GM23338 (cell line): Measurements from ENCODE around the gene RPL27A. TPM values are rescaled to one million over a fixed set of nuclear protein-coding genes. Genes with fewer than 3 reads are reported as not detected.

Experiments
- ATAC-seq: fragments of 200-7000 bp; cut with Tn5 transposase; 3 replicates; pipeline ENCODE4 v1.9.1; 2020
- DNase-seq: peaks from one replicate; pipeline ENCODE4 v3.0.0-alpha.2; 2015; ENCODE audit warnings: low spot score
- H2AFZ ChIP-seq: fragments of 200-600 bp; sonication (generic); 2 replicates; pipeline ENCODE4 v1.8.0; 2016; ENCODE audit warnings: antibody characterized with exemption, mild to moderate bottlenecking, moderate library complexity
- H3F3A ChIP-seq: fragments of 200-600 bp; sonication (generic); replicated peaks from 2 replicates; pipeline ENCODE4 v1.8.0; 2017; ENCODE audit warnings: antibody characterized with exemption, mixed run types, low read depth
- H3K27ac ChIP-seq: fragments of 200-600 bp; sonication (generic); 2 replicates; pipeline ENCODE4 v1.6.1; 2016; ENCODE audit warnings: low read depth
- H3K27me3 ChIP-seq: fragments of 200-600 bp; sonication (generic); 2 replicates; pipeline ENCODE4 v1.8.0; 2016; ENCODE audit warnings: mild to moderate bottlenecking, mixed run types, moderate library complexity; ENCODE audit not compliant: insufficient read depth
- H3K36me3 ChIP-seq: fragments of 200-600 bp; sonication (generic); 2 replicates; pipeline ENCODE4 v1.8.0; 2016; ENCODE audit warnings: mild to moderate bottlenecking; ENCODE audit not compliant: insufficient read depth
- H3K4me1 ChIP-seq: fragments of 200-600 bp; sonication (generic); 2 replicates; pipeline ENCODE4 v1.8.0; 2016; ENCODE audit warnings: mild to moderate bottlenecking, moderate library complexity; ENCODE audit not compliant: insufficient read depth
- H3K4me2 ChIP-seq: fragments of 200-600 bp; sonication (generic); 2 replicates; pipeline ENCODE4 v1.7.1; 2017; ENCODE audit warnings: mixed run types
- H3K4me3 ChIP-seq: fragments of 200-600 bp; sonication (generic); 2 replicates; pipeline ENCODE4 v1.6.1; 2016; ENCODE audit warnings: mixed run types
- H3K79me2 ChIP-seq: fragments of 200-600 bp; sonication (generic); replicated peaks from 2 replicates; pipeline ENCODE4 v1.8.0; 2017; ENCODE audit warnings: mild to moderate bottlenecking; ENCODE audit not compliant: insufficient read depth
- H3K9me2 ChIP-seq: fragments of 200-600 bp; sonication (generic); 2 replicates; pipeline ENCODE4 v1.8.0; 2017; ENCODE audit not compliant: insufficient read depth
- H4K20me1 ChIP-seq: fragments of 200-600 bp; sonication (generic); replicated peaks from 2 replicates; pipeline ENCODE4 v1.8.0; 2017; ENCODE audit warnings: mild to moderate bottlenecking; ENCODE audit not compliant: insufficient read depth
- H3K27ac Mint-ChIP-seq: 2 replicates; pipeline ENCODE4 v1.8.0; 2020; ENCODE audit warnings: inconsistent platforms, mild to moderate bottlenecking, moderate library complexity, mixed read lengths
- H3K27me3 Mint-ChIP-seq: 3 replicates; pipeline ENCODE4 v1.8.0; 2022; ENCODE audit warnings: low read depth, mild to moderate bottlenecking, moderate library complexity, mixed read lengths, inconsistent platforms; ENCODE audit not compliant: insufficient read depth, poor library complexity
- H3K36me3 Mint-ChIP-seq: 3 replicates; pipeline ENCODE4 v1.8.0; 2021; ENCODE audit warnings: low read depth, mild to moderate bottlenecking, inconsistent platforms, moderate library complexity, mixed read lengths
- H3K4me1 Mint-ChIP-seq: 3 replicates; pipeline ENCODE4 v1.8.0; 2020; ENCODE audit warnings: mild to moderate bottlenecking, inconsistent platforms, mixed read lengths
- H3K4me3 Mint-ChIP-seq: 3 replicates; pipeline ENCODE4 v1.8.0; 2021; ENCODE audit warnings: moderate library complexity, mild to moderate bottlenecking, inconsistent platforms, mixed read lengths
- H3K9me3 Mint-ChIP-seq: 3 replicates; pipeline ENCODE4 v1.8.0; 2020; ENCODE audit warnings: moderate library complexity, mild to moderate bottlenecking, inconsistent platforms, mixed read lengths
- CREB1 ChIP-seq: fragments of 250-450 bp; sonication (Bioruptor Pico); IDR thresholded peaks from 2 replicates; pipeline ENCODE4 v1.5.0; 2020; ENCODE audit warnings: low read depth, mild to moderate bottlenecking, moderate library complexity
- EZH2 ChIP-seq: fragments of 200-600 bp; sonication (generic); IDR thresholded peaks from one replicate; pipeline ENCODE4 v1.8.0; 2017; ENCODE audit warnings: antibody characterized with exemption, mild to moderate bottlenecking, low read depth; ENCODE audit not compliant: unreplicated experiment
- EZH2phosphoT487 ChIP-seq: fragments of 200-600 bp; sonication (generic); IDR thresholded peaks from one replicate; pipeline ENCODE4 v1.8.1; 2018; ENCODE audit warnings: antibody characterized with exemption; ENCODE audit not compliant: unreplicated experiment
- JUNB ChIP-seq: IDR thresholded peaks from one replicate; pipeline ENCODE4 v1.6.1; 2016; ENCODE audit warnings: antibody characterized with exemption; ENCODE audit not compliant: unreplicated experiment
- POLR2AphosphoS5 ChIP-seq: IDR thresholded peaks from 2 replicates; pipeline ENCODE4 v1.6.1; 2016; ENCODE audit warnings: antibody characterized with exemption, low read depth
- STAT1 ChIP-seq: IDR thresholded peaks from one replicate; pipeline ENCODE4 v1.6.1; 2016; ENCODE audit warnings: antibody characterized with exemption; ENCODE audit not compliant: unreplicated experiment
- ZNF114 ChIP-seq: fragments of 250-450 bp; sonication (Bioruptor Pico); IDR thresholded peaks from 2 replicates; pipeline ENCODE4 v1.5.0; 2020; ENCODE audit warnings: mild to moderate bottlenecking, moderate library complexity
- ZNF331 ChIP-seq: fragments of 250-450 bp; sonication (Bioruptor Pico); IDR thresholded peaks from 2 replicates; pipeline ENCODE4 v1.5.0; 2020; ENCODE audit warnings: low read depth, mild to moderate bottlenecking, moderate library complexity
- polyA plus RNA-seq: library from polyadenylated mRNA; unstranded; fragments of >200 nt; fragmentation: Nextera tagmentation; extraction: Ambion mirVana; gene quantifications from 2 replicates; pipeline ENCODE4 v1.2.1, GENCODE V29; 2016
- total RNA-seq: library from RNA; depleted of rRNA; stranded (reverse); fragments of >200 nt; shearing (Covaris generic); gene quantifications from 2 replicates; pipeline ENCODE4 v1.2.3, GENCODE V29; 2014
- TF ChIP-seq, protein P1 (sequence below): fragments of 250-450 bp; sonication (Bioruptor Pico); IDR thresholded peaks from 2 replicates; pipeline ENCODE4 v1.5.0; 2020; ENCODE audit warnings: mild to moderate bottlenecking, moderate library complexity
- TF ChIP-seq, protein P2 (sequence below): IDR thresholded peaks from 2 replicates; pipeline ENCODE4 v1.6.1; 2016; ENCODE audit warnings: antibody characterized with exemption

Gene RPL27A
- total and polyA plus RNA-seq, 2 experiments from 2014 or later, result 1,283 to 3,167 TPM

DNA sequence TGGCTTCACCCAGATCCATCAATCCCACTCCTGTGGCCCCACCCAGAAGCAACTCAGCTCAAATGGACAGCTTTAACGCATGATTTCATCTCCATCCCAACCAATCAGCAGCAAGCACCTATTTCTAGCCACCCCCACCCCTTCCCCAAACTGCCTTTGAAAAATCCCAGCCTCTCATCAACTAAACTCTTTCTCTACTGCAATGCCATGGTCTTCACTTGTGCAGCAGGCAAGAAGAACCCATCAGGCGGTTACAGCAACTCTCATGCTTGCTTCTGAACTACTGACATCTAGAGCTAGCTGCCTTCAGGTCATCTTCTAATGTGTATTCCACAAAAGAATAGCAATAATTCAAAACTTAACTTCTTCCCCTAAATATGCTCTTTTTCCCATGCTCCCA lies 46.5 kb upstream of the RPL27A start (continued):
- TF ChIP-seq, protein P1, sequence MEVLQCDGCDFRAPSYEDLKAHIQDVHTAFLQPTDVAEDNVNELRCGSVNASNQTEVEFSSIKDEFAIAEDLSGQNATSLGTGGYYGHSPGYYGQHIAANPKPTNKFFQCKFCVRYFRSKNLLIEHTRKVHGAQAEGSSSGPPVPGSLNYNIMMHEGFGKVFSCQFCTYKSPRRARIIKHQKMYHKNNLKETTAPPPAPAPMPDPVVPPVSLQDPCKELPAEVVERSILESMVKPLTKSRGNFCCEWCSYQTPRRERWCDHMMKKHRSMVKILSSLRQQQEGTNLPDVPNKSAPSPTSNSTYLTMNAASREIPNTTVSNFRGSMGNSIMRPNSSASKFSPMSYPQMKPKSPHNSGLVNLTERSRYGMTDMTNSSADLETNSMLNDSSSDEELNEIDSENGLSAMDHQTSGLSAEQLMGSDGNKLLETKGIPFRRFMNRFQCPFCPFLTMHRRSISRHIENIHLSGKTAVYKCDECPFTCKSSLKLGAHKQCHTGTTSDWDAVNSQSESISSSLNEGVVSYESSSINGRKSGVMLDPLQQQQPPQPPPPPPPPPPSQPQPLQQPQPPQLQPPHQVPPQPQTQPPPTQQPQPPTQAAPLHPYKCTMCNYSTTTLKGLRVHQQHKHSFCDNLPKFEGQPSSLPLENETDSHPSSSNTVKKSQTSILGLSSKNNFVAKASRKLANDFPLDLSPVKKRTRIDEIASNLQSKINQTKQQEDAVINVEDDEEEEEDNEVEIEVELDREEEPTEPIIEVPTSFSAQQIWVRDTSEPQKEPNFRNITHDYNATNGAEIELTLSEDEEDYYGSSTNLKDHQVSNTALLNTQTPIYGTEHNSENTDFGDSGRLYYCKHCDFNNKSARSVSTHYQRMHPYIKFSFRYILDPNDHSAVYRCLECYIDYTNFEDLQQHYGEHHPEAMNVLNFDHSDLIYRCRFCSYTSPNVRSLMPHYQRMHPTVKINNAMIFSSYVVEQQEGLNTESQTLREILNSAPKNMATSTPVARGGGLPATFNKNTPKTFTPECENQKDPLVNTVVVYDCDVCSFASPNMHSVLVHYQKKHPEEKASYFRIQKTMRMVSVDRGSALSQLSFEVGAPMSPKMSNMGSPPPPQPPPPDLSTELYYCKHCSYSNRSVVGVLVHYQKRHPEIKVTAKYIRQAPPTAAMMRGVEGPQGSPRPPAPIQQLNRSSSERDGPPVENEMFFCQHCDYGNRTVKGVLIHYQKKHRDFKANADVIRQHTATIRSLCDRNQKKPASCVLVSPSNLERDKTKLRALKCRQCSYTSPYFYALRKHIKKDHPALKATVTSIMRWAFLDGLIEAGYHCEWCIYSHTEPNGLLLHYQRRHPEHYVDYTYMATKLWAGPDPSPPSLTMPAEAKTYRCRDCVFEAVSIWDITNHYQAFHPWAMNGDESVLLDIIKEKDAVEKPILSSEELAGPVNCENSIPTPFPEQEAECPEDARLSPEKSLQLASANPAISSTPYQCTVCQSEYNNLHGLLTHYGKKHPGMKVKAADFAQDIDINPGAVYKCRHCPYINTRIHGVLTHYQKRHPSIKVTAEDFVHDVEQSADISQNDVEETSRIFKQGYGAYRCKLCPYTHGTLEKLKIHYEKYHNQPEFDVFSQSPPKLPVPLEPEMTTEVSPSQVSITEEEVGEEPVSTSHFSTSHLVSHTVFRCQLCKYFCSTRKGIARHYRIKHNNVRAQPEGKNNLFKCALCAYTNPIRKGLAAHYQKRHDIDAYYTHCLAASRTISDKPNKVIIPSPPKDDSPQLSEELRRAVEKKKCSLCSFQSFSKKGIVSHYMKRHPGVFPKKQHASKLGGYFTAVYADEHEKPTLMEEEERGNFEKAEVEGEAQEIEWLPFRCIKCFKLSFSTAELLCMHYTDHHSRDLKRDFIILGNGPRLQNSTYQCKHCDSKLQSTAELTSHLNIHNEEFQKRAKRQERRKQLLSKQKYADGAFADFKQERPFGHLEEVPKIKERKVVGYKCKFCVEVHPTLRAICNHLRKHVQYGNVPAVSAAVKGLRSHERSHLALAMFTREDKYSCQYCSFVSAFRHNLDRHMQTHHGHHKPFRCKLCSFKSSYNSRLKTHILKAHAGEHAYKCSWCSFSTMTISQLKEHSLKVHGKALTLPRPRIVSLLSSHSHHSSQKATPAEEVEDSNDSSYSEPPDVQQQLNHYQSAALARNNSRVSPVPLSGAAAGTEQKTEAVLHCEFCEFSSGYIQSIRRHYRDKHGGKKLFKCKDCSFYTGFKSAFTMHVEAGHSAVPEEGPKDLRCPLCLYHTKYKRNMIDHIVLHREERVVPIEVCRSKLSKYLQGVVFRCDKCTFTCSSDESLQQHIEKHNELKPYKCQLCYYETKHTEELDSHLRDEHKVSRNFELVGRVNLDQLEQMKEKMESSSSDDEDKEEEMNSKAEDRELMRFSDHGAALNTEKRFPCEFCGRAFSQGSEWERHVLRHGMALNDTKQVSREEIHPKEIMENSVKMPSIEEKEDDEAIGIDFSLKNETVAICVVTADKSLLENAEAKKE (CRISPR knock-in tag), result no peak
- TF ChIP-seq ZNF114 (no peak), ZNF331 (CRISPR knock-in tag) (no peak)

DNA sequence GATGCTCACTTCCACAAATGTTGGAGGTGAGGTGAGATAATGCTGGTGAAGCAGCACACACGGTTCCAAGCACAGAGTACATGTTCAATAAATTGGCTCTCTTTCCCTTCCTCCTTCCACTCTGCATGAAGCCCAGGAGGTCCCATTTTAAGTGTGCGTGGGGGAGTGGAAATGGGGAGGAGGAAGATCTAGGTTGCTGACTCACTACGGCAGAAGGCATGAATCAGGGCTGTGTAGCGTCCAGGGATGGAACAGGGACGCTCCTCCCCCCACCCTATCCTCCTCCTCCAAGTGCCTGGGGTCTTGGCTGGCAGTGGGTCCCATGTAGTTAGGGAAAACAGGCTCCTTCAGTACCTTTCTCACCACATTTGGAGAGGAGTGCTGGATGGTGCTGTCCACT lies 44.3 kb upstream of the RPL27A start:
- H3K79me2 ChIP-seq, result no peaks in the 10 kb centered on the region
- no peak overlapping the region for H2AFZ ChIP-seq
- DNase-seq, result peak; percentile 4
- H3K4me3 ChIP-seq, result no peak overlapping the region
- no peaks in the 10 kb centered on the region for H3K9me2 ChIP-seq
- Mint-ChIP-seq H3K4me1 (peaks cover 24% of the 10 kb centered on the region), H3K27ac (no peak overlapping the region), H3K27me3 (no peaks in the 10 kb centered on the region), H3K36me3 (0 out of 3 replicates have a peak, but pooled peaks cover 5% of the 10 kb centered on the region), H3K9me3 (no peaks in the 10 kb centered on the region), H3K4me3 (no peak overlapping the region)
- H3K4me2 ChIP-seq, result no peak overlapping the region
- no peaks in the 10 kb centered on the region for H4K20me1 ChIP-seq
- no peaks in the 10 kb centered on the region for H3K27me3 ChIP-seq
- H3K4me1 ChIP-seq, result peaks cover 14% of the 10 kb centered on the region; the same call in 1 of the 2 replicates
- no peaks in the 10 kb centered on the region for H3F3A ChIP-seq
- no peak for ATAC-seq
- H3K27ac ChIP-seq, result no peak overlapping the region
- H3K36me3 ChIP-seq, result no peaks in the 10 kb centered on the region
- no peak for TF ChIP-seq CREB1 (CRISPR knock-in tag)
- no peak for TF ChIP-seq POLR2AphosphoS5
- no peak for TF ChIP-seq ZNF114
- no peak for TF ChIP-seq EZH2phosphoT487
- no peak for TF ChIP-seq EZH2
- TF ChIP-seq JUNB, result no peak
- TF ChIP-seq STAT1, result no peak
- TF ChIP-seq, protein P2, sequence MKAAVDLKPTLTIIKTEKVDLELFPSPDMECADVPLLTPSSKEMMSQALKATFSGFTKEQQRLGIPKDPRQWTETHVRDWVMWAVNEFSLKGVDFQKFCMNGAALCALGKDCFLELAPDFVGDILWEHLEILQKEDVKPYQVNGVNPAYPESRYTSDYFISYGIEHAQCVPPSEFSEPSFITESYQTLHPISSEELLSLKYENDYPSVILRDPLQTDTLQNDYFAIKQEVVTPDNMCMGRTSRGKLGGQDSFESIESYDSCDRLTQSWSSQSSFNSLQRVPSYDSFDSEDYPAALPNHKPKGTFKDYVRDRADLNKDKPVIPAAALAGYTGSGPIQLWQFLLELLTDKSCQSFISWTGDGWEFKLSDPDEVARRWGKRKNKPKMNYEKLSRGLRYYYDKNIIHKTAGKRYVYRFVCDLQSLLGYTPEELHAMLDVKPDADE, result no peak
- TF ChIP-seq, protein P1 (CRISPR knock-in tag), result no peak
